ENCODE measurements around the gene GIPC2.

Gene GIPC2

DNA sequence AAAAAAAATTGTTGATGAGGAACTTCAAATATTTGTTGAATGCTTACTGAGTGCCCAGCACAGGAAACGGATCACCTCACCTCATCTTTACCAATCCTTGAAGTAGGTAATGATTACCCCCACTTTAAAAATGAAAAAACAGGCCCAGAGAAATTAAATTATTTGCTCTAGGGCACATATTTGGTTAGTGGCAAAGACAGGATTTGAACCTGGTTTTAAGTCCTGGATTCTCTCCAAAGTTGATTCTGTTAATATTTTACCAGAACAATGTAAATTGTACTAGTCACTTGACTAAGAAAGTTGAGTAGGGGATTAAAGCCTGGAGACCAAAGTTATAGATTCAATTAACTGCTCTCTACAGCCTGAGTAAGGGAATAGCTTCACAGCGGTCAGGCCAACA, 97.9 kb downstream of the GIPC2 start:
- no peak for DNase-seq (ENCODE audit: low read depth, low spot score)

DNA sequence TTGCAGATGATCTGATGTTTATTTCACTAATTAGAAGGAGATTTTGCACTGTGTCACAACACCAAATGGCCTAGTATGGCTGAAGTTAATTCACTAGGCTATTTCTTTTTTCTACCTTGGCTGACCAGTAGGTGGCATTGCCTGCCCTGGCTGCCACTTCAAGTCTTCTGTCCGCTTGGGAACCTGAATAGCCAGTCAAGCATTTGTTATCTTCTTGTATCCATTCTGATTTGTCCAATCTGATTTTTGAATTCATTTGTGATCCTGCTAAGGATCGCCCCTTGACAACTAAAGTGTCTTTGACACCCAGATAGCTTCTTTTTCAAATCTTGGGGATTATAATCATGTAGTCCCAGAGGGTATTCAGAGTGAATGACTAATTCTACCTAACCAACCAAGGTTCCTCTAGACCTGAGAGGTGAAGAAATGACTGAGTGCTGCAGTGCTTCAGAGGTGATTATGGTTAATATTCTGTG, 99.4 kb downstream of the GIPC2 start:
- DNase-seq (ENCODE audit: low read depth, low spot score) = peak; percentile 49

DNA sequence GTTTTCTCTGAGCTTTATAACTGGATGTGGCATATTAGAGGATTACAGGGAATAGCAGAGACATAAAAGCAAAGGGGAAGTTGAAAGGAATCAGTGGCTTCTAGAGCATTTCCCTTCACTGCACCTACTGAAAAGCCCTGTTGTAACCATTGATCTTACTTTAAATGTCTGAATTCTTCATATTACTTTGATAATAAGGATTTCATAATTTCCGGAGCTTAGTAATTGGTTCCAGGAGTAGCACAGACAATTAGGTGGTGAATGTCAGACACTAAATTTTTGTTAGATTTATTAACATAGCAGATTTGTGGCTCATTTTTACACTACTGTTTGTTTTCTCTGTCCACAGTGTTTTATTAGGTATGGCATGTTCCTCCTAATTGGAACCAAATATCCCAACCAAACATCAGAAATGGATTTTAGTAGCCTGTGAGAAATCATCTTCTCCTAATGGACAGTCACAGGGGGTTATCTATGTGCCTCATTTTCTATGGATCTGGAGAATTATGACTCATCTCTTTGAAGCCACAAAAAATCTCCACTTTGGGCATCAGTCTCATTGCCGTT, 100.5 kb downstream of the GIPC2 start:
- DNase-seq (ENCODE audit: low read depth, low spot score) = no peak

DNA sequence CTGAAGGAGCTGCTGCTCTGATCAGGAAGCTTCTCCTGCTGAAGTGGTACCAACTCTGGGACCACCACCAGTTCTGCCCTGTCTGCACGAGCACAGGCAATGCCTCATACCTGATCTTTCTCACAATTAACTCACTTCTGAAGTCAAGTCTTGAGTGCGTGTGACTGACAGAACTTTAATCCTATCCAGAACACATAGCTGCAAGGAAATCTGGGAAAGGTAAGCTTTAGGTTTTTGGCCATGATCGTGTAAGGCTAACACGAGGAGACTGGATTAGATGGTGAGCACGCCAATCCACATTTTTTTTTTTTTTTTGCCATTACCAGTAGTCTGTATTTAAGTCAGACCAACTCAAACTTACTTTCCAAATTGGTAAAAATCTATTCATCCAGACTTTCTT, 101.3 kb downstream of the GIPC2 start:
- no peak for DNase-seq (ENCODE audit: low read depth, low spot score)

DNA sequence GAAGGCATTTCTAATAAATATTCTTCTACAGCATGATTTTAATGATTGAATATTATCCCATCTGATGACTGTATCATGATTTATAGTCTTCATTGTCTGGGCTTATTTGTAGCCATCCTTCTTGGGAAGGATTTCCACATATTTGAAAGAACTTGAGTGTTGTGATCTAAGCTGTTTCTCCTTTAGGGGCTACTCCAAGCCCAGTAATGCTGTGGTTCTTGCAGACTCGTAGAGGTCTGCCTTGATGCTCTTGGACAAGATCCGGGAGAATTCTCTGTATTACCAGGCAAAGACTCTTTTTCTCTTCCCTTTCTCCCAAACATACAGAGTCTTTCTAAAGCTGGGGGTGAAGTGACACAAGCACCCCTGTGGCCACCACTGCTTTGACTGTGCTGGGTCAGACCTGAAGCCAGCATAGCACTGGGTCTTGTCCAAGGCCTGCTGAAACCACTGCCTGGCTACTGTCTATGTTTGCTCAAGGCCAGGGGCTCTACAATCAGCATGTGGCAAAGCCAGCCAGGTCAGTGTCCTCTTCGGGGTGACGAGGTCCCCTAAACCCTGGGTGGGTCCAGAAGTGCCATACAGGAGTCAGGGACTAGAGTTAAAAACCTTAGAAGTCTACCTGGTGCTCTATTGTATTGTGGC, 107.4 kb downstream of the GIPC2 start:
- DNase-seq (ENCODE audit: low read depth, low spot score) = no peak

DNA sequence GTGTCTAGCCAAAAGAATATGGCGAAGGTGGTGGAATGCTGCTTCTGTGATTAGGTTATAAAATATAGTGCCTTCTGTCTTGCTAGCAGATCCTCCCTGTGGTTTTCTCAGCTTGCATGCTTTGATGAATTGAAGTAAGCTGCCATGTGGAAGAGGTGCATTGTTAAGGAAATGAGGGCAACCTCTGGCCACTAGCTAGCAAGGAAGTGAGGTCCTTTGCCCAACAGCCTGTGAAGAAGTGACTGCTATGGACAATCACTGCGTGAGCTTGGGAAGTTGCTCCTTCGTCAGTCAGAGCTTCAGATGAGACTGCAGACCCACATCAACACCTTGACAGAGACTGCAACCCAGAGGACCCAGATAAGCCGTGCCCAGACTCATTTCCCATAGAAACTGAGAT, 109.4 kb downstream of the GIPC2 start:
- DNase-seq (ENCODE audit: low read depth, low spot score) = peak; percentile 30

DNA sequence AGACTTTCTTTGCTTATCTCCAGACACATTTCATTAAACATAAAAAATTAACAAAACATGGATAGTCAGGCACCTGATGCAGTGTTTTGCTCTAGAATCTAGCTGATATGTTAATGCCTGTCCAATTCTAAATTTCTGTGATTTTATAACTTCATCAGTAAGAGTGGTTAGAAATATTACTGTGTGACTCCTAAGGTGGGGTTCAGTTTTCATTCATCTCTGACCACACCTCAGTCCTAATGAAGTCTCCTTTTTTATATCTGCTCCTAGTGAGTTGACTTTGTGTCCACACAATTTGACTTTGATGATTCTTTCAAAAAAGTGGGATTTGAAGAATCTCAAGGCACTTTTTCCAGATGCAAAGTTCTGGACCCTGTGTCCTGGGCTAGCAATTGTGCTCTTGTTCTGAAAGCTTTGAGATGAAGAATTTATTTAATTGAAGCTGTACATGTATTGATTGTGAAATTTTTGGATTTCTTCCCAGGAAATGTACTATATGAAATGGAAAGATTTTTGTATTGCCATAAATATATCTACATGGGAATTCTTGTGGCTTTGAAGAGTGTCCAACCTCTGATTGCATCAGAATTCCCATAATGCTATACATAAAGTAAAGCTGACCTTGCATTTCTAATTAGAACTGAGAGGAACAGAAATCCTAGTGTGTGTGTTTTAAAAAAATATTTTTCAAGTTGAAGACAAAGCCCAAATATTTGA, 111.2 kb downstream of the GIPC2 start:
- no peak for DNase-seq (ENCODE audit: low read depth, low spot score)

DNA sequence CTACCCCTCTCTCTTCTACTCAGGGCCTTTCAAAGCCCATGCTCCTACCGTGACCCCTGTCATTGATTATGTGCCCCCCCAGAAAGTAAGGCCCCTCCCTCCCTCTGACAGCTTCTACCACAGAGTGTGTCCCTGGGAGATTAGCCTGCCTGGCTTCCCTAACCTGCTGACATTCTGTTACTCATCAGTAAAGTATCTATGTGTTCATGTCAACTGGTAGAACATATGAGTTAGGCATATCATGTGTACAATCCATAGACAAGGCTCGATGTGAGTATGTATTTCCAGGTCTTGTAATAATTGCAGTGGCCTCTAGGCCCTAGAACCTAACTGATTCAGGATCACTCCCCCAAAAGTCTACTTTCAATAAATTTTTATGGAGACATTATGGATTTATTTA, 120.0 kb downstream of the GIPC2 start:
- DNase-seq (ENCODE audit: low read depth, low spot score) = no peak

DNA sequence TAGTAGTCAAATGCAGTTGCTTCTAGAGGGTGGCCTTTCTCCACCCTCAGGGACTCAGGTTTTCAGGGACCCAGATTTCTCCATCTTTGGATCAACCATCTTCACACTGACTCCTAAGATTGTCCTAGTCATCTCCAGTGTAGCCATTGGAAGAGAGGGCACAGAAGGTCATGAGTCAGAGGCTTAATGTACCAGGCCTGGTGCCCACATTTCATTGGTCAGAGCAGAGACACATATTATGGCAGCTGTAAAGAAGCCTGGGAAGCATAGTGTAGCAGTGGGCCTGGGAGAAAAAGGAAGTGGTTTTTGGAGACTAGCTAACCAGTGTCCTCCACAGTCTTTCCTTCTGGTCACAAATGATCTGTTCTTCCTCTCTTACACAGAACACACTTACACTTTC, 122.5 kb downstream of the GIPC2 start:
- DNase-seq (ENCODE audit: low read depth, low spot score) = no peak

DNA sequence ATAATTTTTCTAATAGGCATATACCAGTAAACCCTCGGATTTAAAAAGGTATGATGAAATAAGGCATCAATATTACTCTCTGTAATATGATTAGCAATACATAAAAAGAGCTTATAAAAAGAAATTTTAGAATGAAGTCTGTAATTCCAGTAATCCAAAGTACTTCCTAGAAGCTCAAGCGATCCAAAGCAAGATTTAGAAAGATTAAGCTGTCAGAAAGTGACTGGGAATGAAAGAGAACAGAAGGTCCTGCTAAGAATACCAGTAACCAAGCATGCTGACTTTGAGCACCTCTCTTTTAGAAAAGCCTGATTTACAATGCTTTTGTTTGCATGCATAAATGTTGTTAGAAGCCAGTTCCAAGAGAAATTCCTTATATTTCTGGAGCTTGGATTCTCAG, 125.1 kb downstream of the GIPC2 start:
- no peak for DNase-seq (ENCODE audit: low read depth, low spot score)

DNA sequence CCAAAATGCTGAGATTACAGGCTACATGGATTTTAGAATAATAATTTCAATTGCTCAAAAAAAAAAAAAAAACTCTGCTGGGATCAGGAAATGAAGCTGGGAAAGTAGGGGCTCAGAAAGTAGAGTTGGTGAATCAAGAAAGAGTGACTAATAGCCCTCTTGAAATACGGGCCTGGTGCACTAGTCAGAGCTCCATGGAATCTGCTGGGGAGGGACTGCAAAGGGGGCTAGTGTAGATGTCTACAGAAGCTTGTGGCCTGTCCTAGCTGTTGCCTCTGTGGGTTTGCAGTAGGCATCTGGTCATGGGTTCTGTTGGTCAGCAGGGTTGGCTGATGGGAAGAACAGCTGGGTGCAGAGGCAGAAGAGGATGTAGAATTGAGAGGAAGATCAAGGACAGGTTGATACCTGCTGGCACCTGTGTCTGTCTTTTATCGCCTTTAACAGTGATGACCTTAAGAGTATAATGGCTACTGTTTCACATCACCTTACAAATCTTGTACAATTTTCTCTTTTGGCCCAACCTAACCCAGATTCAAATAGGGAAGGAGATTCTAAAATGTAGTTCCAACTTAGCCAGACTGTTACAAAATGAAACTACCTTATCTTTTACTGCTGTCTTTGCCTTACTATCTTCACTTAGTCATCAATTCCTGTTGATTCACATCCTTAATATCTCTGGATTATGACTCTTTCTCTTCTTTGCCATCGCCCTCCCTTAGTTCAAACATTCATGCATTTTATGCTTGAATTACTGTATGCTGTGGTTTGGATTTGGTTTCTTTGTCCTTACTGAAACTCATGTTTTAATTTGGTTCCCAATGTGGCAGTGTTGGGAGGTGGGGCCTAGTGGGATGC, 126.2 kb downstream of the GIPC2 start:
- no peak for DNase-seq (ENCODE audit: low read depth, low spot score)

DNA sequence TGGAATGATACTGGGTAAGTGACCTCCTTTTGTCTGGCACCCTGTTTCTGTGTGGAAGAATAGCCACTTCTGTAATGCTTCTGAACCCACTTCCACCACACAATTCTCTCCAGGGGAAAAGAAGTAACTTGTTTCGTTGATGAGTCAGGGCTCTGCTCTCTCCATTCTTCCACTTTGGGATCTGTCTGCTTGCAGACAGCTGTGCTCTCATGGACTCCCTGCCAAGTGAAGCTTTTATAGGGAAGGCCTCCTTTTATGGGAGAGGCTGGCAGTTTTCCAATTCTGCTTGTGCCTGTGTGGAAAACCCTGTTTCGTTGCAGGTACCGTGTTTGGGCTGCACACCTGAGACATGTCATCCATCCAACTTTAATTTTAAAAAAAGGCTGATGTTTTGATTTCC, 130.7 kb downstream of the GIPC2 start:
- DNase-seq (ENCODE audit: low read depth, low spot score) = no peak

DNA sequence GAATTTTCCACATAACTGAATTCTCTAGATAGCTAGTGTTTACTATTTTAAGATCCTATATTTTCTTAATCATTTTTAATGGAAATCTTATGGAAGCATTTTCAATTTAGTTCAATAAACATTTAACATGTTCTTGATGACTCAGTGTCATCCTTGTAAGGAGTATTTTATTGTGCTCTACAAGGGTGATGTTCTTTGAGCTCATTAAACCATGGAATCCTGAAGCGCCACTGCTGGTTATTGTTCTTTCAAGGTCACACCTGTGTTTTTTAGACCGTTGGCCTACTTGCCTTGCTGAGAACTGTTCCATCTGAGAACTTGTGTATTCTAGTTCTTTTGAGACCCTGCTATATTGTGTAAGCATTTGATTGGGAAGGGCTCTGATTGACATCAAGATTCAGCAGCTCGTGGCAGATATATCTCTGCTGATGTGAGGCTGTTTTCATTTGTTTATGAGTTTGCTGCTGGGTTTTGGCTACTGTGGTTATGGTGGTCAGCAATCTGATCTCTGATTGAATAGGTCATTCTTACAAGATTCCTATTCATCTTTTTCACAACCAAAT, 132.0 kb downstream of the GIPC2 start:
- no peak for DNase-seq (ENCODE audit: low read depth, low spot score)

DNA sequence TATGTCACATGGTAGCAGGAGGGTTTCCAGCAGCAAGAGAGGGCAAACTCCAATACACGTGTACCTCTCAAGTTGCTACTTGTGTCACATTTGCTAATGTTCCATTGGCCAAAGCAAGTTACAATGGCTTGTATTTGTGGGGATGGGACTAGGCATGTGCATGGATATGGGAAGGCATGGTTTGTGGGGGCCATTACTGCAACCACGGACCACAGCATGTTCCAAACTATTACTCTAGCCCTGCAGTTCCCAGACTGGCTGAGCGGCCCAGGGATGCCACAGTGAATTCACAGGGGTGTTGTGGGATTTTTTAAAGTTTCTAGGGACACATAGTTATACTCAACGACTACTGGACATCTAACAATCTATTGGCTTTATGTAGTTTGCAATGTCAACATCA, 133.1 kb downstream of the GIPC2 start:
- no peak for DNase-seq (ENCODE audit: low read depth, low spot score)

DNA sequence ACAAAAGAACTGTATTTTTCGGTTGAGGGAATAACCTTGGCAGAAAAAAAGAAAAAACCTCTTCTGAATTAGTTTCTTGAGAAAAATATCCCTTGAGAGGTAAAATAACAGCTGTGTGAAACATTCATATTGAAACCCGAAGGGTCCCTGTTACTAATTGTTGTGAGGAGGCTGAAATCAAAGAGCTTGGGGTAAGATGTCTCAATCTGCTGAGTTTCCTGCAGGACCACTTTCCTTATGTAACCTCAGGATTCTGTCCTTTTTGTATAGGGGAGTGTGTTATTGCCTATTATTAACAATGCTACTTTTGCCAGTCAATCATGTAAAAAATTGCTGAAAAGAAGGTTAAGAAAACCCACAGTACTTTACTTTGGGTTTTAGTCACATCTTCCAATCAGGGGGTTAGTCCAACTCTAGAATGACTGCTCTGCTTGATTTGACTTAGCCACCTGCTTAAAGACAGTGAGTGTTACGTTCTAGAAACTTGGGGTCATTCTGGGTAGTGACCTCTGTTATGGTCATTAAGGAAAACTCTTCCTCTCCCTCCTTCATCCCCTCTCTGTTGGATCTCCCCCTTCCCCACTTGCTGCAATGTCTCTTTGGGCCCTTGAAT, 138.8 kb downstream of the GIPC2 start:
- no peak for DNase-seq (ENCODE audit: low read depth, low spot score)

Measured in ELF-1 (cell line).